ENCODE results near the gene ADAMTS20. TPM values are rescaled to one million over a fixed set of nuclear protein-coding genes. Genes with fewer than 3 reads are reported as not detected.
A peak's percentile ranks its signal among the peaks of the same experiment; 100 is the strongest.

Gene ADAMTS20
- total RNA-seq, 1 donor = under 0.01 TPM

GRCh38 chr12:43407816-43408645 lies 144.0 kb downstream of the ADAMTS20 start:
- no peak for TF ChIP-seq CTCF (IDR thresholded peaks at IDR 0.05; ENCODE audit: insufficient read depth, low read depth, low read length)
- peak; percentile 22 for DNase-seq (ENCODE audit: low read depth)
- H3K4me3 ChIP-seq (ENCODE audit: low read depth, low read length) = no peak overlapping the region

GRCh38 chr12:43406801-43407200 lies 145.2 kb downstream of the ADAMTS20 start:
- no peak for TF ChIP-seq CTCF (IDR thresholded peaks at IDR 0.05; ENCODE audit: insufficient read depth, low read depth, low read length)
- no peak for DNase-seq (ENCODE audit: low read depth)
- H3K4me3 ChIP-seq (ENCODE audit: low read depth, low read length) = no peak overlapping the region

DNA sequence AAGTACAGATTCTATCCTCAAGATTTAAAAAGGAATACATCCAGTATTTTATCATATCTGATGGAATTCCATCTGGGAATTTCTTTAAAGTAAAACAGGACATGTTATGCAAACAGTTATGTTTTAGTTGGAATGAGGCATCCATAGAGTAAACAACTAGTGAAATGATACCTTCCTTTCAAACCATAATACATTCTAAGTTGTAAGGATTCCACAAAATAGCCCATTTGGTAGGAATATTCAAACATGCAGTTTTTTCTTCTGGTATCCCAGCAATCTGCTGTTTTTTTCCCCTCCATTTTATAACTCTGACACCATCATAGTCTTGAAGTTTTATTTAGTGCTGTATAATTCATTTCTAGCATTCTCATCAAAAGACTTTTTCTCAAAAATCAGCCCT lies 149.6 kb downstream of the ADAMTS20 start:
- no peak for TF ChIP-seq CTCF (IDR thresholded peaks at IDR 0.05; ENCODE audit: insufficient read depth, low read depth, low read length)
- no peak overlapping the region for H3K4me3 ChIP-seq (ENCODE audit: low read depth, low read length)
- peak; percentile 3 for DNase-seq (ENCODE audit: low read depth)

- no peak for DNase-seq (ENCODE audit: low read depth)
- H3K4me3 ChIP-seq (ENCODE audit: low read depth, low read length) = no peak overlapping the region
- no peak for TF ChIP-seq CTCF (IDR thresholded peaks at IDR 0.05; ENCODE audit: insufficient read depth, low read depth, low read length)
Observed at GRCh38 chr12:43401096-43401495, 150.9 kb downstream of the ADAMTS20 start.

DNA sequence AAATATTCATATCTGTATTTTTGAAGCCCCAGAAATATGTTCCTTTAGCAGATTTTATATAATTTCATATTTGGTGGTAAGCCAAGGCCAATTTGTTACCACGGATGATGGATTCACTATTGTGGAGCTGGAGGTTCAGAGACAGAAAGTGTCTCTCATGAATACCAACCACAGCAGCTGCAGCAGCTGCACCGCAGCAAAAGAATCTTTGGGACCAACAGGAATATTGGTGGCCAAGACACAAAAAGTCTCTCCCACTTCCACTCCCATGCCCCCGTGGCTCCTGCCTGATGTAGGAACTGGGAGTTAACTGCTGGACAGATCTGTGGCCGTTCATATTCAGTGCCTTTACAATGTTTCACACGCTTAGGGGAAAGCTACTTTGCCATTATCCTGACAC lies 155.3 kb downstream of the ADAMTS20 start:
- no peak for DNase-seq (ENCODE audit: low read depth)
- TF ChIP-seq CTCF (IDR thresholded peaks at IDR 0.05; ENCODE audit: insufficient read depth, low read depth, low read length) = no peak
- H3K4me3 ChIP-seq (ENCODE audit: low read depth, low read length) = no peak overlapping the region

- no peak for DNase-seq (ENCODE audit: low read depth)
- H3K4me3 ChIP-seq (ENCODE audit: low read depth, low read length) = no peak overlapping the region
- no peak for TF ChIP-seq CTCF (IDR thresholded peaks at IDR 0.05; ENCODE audit: insufficient read depth, low read depth, low read length)
Observed at GRCh38 chr12:43392116-43392515, 159.9 kb downstream of the ADAMTS20 start.

GRCh38 chr12:43381879-43382278 lies 170.1 kb downstream of the ADAMTS20 start:
- no peak for TF ChIP-seq CTCF (IDR thresholded peaks at IDR 0.05; ENCODE audit: insufficient read depth, low read depth, low read length)
- no peak overlapping the region for H3K4me3 ChIP-seq (ENCODE audit: low read depth, low read length)
- no peak for DNase-seq (ENCODE audit: low read depth)
